Jurkat, Clone E6-1 (cell line): ENCODE data around the gene BFSP1.
A peak's percentile ranks its signal among the peaks of the same experiment; 100 is the strongest.

Experiments
- DNase-seq: peaks from one replicate; pipeline ENCODE4 v3.0.0-alpha.2; 2011; ENCODE audit warnings: low read depth, low spot score
- H3K4me3 ChIP-seq: 2 replicates; pipeline ENCODE4 v1.5.1; 2011; ENCODE audit warnings: mild to moderate bottlenecking, low read length, control low read depth, moderate library complexity

Gene BFSP1

GRCh38 chr20:17503301-17504065 is 27.7 kb downstream of the BFSP1 start:
- no peak overlapping the region for H3K4me3 ChIP-seq
- peak; percentile 83 for DNase-seq

- no peak overlapping the region for H3K4me3 ChIP-seq
- DNase-seq, result no peak
Measured at GRCh38 chr20:17502105-17502504, 29.1 kb downstream of the BFSP1 start.

- H3K4me3 ChIP-seq, result no peak overlapping the region
- DNase-seq, result no peak
Measured at GRCh38 chr20:17501701-17502100, 29.5 kb downstream of the BFSP1 start.

GRCh38 chr20:17500826-17501225 is 30.4 kb downstream of the BFSP1 start:
- no peak for DNase-seq
- no peak overlapping the region for H3K4me3 ChIP-seq

GRCh38 chr20:17500271-17500670 is 30.9 kb downstream of the BFSP1 start:
- H3K4me3 ChIP-seq, result no peak overlapping the region
- no peak for DNase-seq

GRCh38 chr20:17499041-17499440 is 32.1 kb downstream of the BFSP1 start:
- H3K4me3 ChIP-seq, result no peak overlapping the region
- no peak for DNase-seq

GRCh38 chr20:17498641-17499040 is 32.5 kb downstream of the BFSP1 start:
- no peak for DNase-seq

GRCh38 chr20:17497821-17498580 is 33.2 kb downstream of the BFSP1 start:
- DNase-seq, result no peak
- no peak overlapping the region for H3K4me3 ChIP-seq

More at GRCh38 chr20:17498641-17499040, 32.5 kb downstream of the BFSP1 start:
- no peak overlapping the region for H3K4me3 ChIP-seq

GRCh38 chr20:17495826-17496225 is 35.4 kb downstream of the BFSP1 start:
- no peak for DNase-seq
- no peak overlapping the region for H3K4me3 ChIP-seq

GRCh38 chr20:17494201-17494600 is 37.0 kb downstream of the BFSP1 start:
- no peak overlapping the region for H3K4me3 ChIP-seq
- DNase-seq, result no peak

GRCh38 chr20:17493173-17493572 is 38.0 kb downstream of the BFSP1 start:
- DNase-seq, result no peak
- no peak overlapping the region for H3K4me3 ChIP-seq

- H3K4me3 ChIP-seq, result no peak overlapping the region
- no peak for DNase-seq
Measured at GRCh38 chr20:17491488-17491887, 39.7 kb downstream of the BFSP1 start.

- DNase-seq, result no peak
Measured at GRCh38 chr20:17491041-17491440, 40.1 kb downstream of the BFSP1 start.

GRCh38 chr20:17490501-17490900 is 40.7 kb downstream of the BFSP1 start:
- H3K4me3 ChIP-seq, result no peak overlapping the region
- DNase-seq, result no peak

More at GRCh38 chr20:17491041-17491440, 40.1 kb downstream of the BFSP1 start:
- no peak overlapping the region for H3K4me3 ChIP-seq

GRCh38 chr20:17488916-17489600 is 42.1 kb downstream of the BFSP1 start:
- DNase-seq, result no peak
- H3K4me3 ChIP-seq, result no peak overlapping the region

- H3K4me3 ChIP-seq, result no peak overlapping the region
Measured at GRCh38 chr20:17485017-17485416, 46.2 kb downstream of the BFSP1 start.

GRCh38 chr20:17482536-17482935 is 48.6 kb downstream of the BFSP1 start:
- H3K4me3 ChIP-seq, result no peak overlapping the region
- DNase-seq, result no peak

More at GRCh38 chr20:17485017-17485416, 46.2 kb downstream of the BFSP1 start:
- DNase-seq, result no peak

- no peak for DNase-seq
- no peak overlapping the region for H3K4me3 ChIP-seq
Measured at GRCh38 chr20:17481661-17482060, 49.5 kb downstream of the BFSP1 start.

GRCh38 chr20:17480696-17481095 is 50.5 kb downstream of the BFSP1 start:
- no peak overlapping the region for H3K4me3 ChIP-seq
- no peak for DNase-seq
